GM12878 (cell line): ENCODE measurements around the gene GUCA2B. TPM values are rescaled to one million over a fixed set of nuclear protein-coding genes. Genes with fewer than 3 reads are reported as not detected.

Source experiments
- ATAC-seq: fragments of 200-7000 bp; cut with Tn5 transposase; 3 replicates; pipeline ENCODE4 v1.9.1; 2020; ENCODE audit warnings: mild to moderate bottlenecking, moderate library complexity
- BruUV-seq: library from RNA; stranded (reverse); fragments of 400-500 nt; replicated peaks from 2 replicates; lab custom pipeline; 2021; lab: Mats Ljungman, UMichigan
- CTCF ChIA-PET: fragments of 300-600 bp; sonication (Branson Sonifier 250); formaldehyde crosslinking; extraction: SDS; loops from one replicate; lab custom pipeline; 2021; ENCODE audit warnings: inconsistent platforms; lab: Yijun Ruan, JAX
- POLR2A ChIA-PET: fragments of 350-600 bp; formaldehyde crosslinking; extraction: SDS; loops from one replicate; lab custom pipeline; 2021; ENCODE audit warnings: inconsistent platforms; lab: Charles Lee
- RAD21 ChIA-PET: fragments of 300-600 bp; sonication (Branson Sonifier 250); formaldehyde crosslinking; loops from one replicate; lab custom pipeline; 2023; ENCODE audit warnings: antibody characterized with exemption; ENCODE audit not compliant: unreplicated experiment; lab: Charles Lee
- SMC1A ChIA-PET: fragments of 300-600 bp; sonication (Branson Sonifier 250); formaldehyde crosslinking; loops from one replicate; lab custom pipeline; 2023; ENCODE audit not compliant: unreplicated experiment, uncharacterized antibody; lab: Charles Lee
- DNase-seq: peaks from one replicate; pipeline ENCODE4 v3.0.0-alpha.2; 2011; ENCODE audit warnings: low read depth, low spot score
- FAIRE-seq: peaks from 3 replicates; lab custom pipeline; 2011; peaks lifted over from hg19 to GRCh38; lab: Jason Lieb, UNC
- H2AFZ ChIP-seq: 2 replicates; pipeline ENCODE4 v1.6.0; 2011; ENCODE audit warnings: low read depth, low read length, control low read depth; ENCODE audit not compliant: control insufficient read depth
- H3K27ac ChIP-seq: 2 replicates; pipeline ENCODE4 v1.5.1; 2011; ENCODE audit warnings: control low read depth; ENCODE audit not compliant: control insufficient read depth, insufficient read depth
- H3K27me3 ChIP-seq, 2 experiments: replicated peaks in 1 of 2; 2 replicates each; pipeline versions ENCODE4 v1.6.0 to v1.6.1; 2011; ENCODE audit warnings: low read length in 1 of 2; ENCODE audit not compliant: control insufficient read depth in 2 of 2, insufficient read depth in 2 of 2
- H3K36me3 ChIP-seq, 2 experiments: 2 replicates each; pipeline ENCODE4 v1.5.1; 2011; ENCODE audit warnings: low read length in 1 of 2; ENCODE audit not compliant: control insufficient read depth in 2 of 2, insufficient read depth in 2 of 2
- H3K4me1 ChIP-seq: 2 replicates; pipeline ENCODE4 v1.6.1; 2011; ENCODE audit warnings: mild to moderate bottlenecking, low read length, moderate library complexity, mixed read lengths; ENCODE audit not compliant: control insufficient read depth, insufficient read depth
- H3K4me2 ChIP-seq: 2 replicates; pipeline ENCODE4 v1.6.0; 2011; ENCODE audit warnings: control low read depth; ENCODE audit not compliant: control insufficient read depth, insufficient read depth
- H3K4me3 ChIP-seq: fragments of 200-600 bp; sonication (generic); 2 replicates; pipeline ENCODE4 v1.5.1; 2016
- H3K79me2 ChIP-seq: 2 replicates; pipeline ENCODE4 v1.6.0; 2011; ENCODE audit warnings: low read length; ENCODE audit not compliant: control insufficient read depth, insufficient read depth
- H3K9ac ChIP-seq: 2 replicates; pipeline ENCODE4 v1.8.0; 2011; ENCODE audit warnings: low read length, control low read depth, mixed read lengths; ENCODE audit not compliant: control insufficient read depth, insufficient read depth
- H3K9me3 ChIP-seq: replicated peaks from 3 replicates; pipeline ENCODE4 v1.5.1; 2011; ENCODE audit warnings: mild to moderate bottlenecking, low read length; ENCODE audit not compliant: control insufficient read depth, insufficient read depth
- H4K20me1 ChIP-seq: 2 replicates; pipeline ENCODE4 v1.6.0; 2011; ENCODE audit not compliant: control insufficient read depth, insufficient read depth
- ASH2L ChIP-seq: fragments of 300-600, 200-600 bp; sonication (generic); IDR thresholded peaks from 2 replicates; pipeline ENCODE4 v1.6.1; 2017; ENCODE audit warnings: low read depth, mild to moderate bottlenecking, borderline replicate concordance
- CBX5 ChIP-seq: sonication (generic); IDR thresholded peaks from 2 replicates; pipeline ENCODE4 v1.6.1; 2016; ENCODE audit warnings: low read depth, moderate library complexity, mild to moderate bottlenecking, inconsistent platforms
- HDAC2 ChIP-seq: fragments of 200-600 bp; sonication (generic); IDR thresholded peaks from 2 replicates; pipeline ENCODE4 v1.6.1; 2017
- LARP7 ChIP-seq: fragments of 450-650 bp; IDR thresholded peaks from 2 replicates; pipeline ENCODE4 v1.6.1; 2017; ENCODE audit warnings: mild to moderate bottlenecking
- RAD21 ChIP-seq: IDR thresholded peaks from 2 replicates; pipeline ENCODE4 v1.6.1; 2011; ENCODE audit warnings: mild to moderate bottlenecking, low read depth, low read length, moderate library complexity; ENCODE audit not compliant: insufficient read depth
- SKIL ChIP-seq: fragments of 450-650 bp; IDR thresholded peaks from 2 replicates; pipeline ENCODE4 v1.6.1; 2017; ENCODE audit warnings: mild to moderate bottlenecking, low read depth, inconsistent platforms; ENCODE audit not compliant: poor library complexity, severe bottlenecking
- SMC3 ChIP-seq: IDR thresholded peaks from 2 replicates; pipeline ENCODE4 v1.6.1; 2011; ENCODE audit warnings: low read length, improper control_type of control experiment, borderline replicate concordance
- YY1 ChIP-seq: IDR thresholded peaks from 2 replicates; pipeline ENCODE4 v1.6.1; 2011; ENCODE audit warnings: low read depth, mild to moderate bottlenecking, low read length
- ZSCAN29 ChIP-seq: fragments of 450-650 bp; IDR thresholded peaks from 2 replicates; pipeline ENCODE4 v1.6.1; 2017; ENCODE audit warnings: mild to moderate bottlenecking, moderate library complexity
- WGBS: methylation state at CpG from one replicate; pipeline ENCODE4 v1.1.6; 2016; ENCODE audit warnings: low lambda C conversion rate; ENCODE audit not compliant: insufficient replicate concordance, insufficient coverage; ENCODE audit errors: missing lambda C conversion rate; 5-methylcytosine and 5-hydroxymethylcytosine counted together
- in situ Hi-C: fragments of 300-500 bp; cut with MboI; formaldehyde crosslinking; loops from 9 replicates; pipeline ENCODE4 v1.14.3; 2018; ENCODE audit warnings: mixed read lengths
- intact Hi-C: fragments of 100-400 bp; cut with micrococcal nuclease; formaldehyde crosslinking; loops from one replicate; pipeline ENCODE4 v1.14.2; 2022; ENCODE audit not compliant: unreplicated experiment
- polyA plus RNA-seq, 11 experiments: library from polyadenylated mRNA; depleted of rRNA in 4 of 11; unstranded in 6 of 11; stranded (reverse) in 5 of 11; fragments of >200 nt; fragmentation: Nextera tagmentation in 4 of 11; fragmentation: Illumina TruSeq in 1 of 11; extraction: Ambion mirVana in 4 of 11; extraction: Trizol in 1 of 11; gene quantifications; 1 replicate in 1 of 11; 2 replicates in 10 of 11; pipeline versions ENCODE4 v1.2.1 to v1.2.3, GENCODE V29; 2011 to 2016; ENCODE audit warnings: inconsistent platforms in 2 of 11, missing spikeins in 2 of 11, low read depth in 1 of 11
- total RNA-seq, 4 experiments: library from RNA; depleted of rRNA in 3 of 4; stranded (reverse); fragments of >200 nt in 3 of 4; fragmentation: Illumina TruSeq in 1 of 4; extraction: Trizol in 1 of 4; gene quantifications; 2 replicates each; pipeline versions ENCODE4 v1.2.1 to v1.2.3, GENCODE V29; 2013 to 2021

Gene GUCA2B
- total and polyA plus RNA-seq, 10 of the 15 experiments (the other 5 are each of a cell fraction or from before 2014, with no cell fraction given): not detected

GRCh38 chr1:42176902-42177519, 23.8 kb downstream of the GUCA2B start (continued):
- TF ChIP-seq ASH2L (no peak), YY1 (peak; percentile 44; the same call in 1 of the 2 replicates), RAD21 (peak; percentile 81), SMC3 (peak; percentile 66)
- TF ChIP-seq, all 136 proteins: peak for 5

- Histone ChIP-seq H3K4me1 (no peaks in the 10 kb centered on the region), H3K79me2 (no peaks in the 10 kb centered on the region), H4K20me1 (no peaks in the 10 kb centered on the region), H2AFZ (no peak overlapping the region), H3K4me2 (no peak overlapping the region), H3K9me3 (no peaks in the 10 kb centered on the region), H3K4me3 (no peak overlapping the region), H3K27me3 (no peaks in the 10 kb centered on the region), H3K9ac (no peak overlapping the region), H3K27ac (no peak overlapping the region), H3K36me3 (peaks cover 0 to 19% of the 10 kb centered on the region in 2 experiments)
- SMC1A ChIA-PET: interaction anchor here (0.6 to 1.0 kb wide), 3 partner anchors 87 to 224 kb away, joined by 3 to 5 read pairs (median 3); no protein-coding TSS in a partner anchor
- ATAC-seq (no peak), FAIRE-seq (no peak), DNase-seq (no peak)
- intact Hi-C loops (loop anchor here (5.0 to 10.0 kb wide), 2 partner anchors 160 to 287 kb away; partner anchors contain the start of genes CCDC30 and FOXJ3), in situ Hi-C loops (loop anchor here (10.0 kb wide), 1 partner anchor 603 kb away; no protein-coding TSS in a partner anchor)
- CTCF ChIA-PET: interaction anchor here (1.0 to 2.4 kb wide), 5 partner anchors 95 to 898 kb away, joined by 3 to 15 read pairs (median 3); partner anchors contain the start of gene FOXJ3
- no TSS peak for BruUV-seq
- TF ChIP-seq ZSCAN29: no peak
- no peak for TF ChIP-seq CBX5
- no peak for TF ChIP-seq LARP7
- TF ChIP-seq HDAC2: no peak
- no peak for TF ChIP-seq SKIL
- RAD21 ChIA-PET: interaction anchor here (0.6 kb wide), 1 partner anchor 601 kb away, joined by 3 read pairs; no protein-coding TSS in a partner anchor
- POLR2A ChIA-PET: no interaction called here
- WGBS: 83% methylated on average over 6 of the region's 6 CpGs
Measured at GRCh38 chr1:42177541-42177981, 24.4 kb downstream of the GUCA2B start.
